Astrocyte (in vitro differentiated cells and primary cell): ENCODE data around the gene DNAAF2. TPM values are rescaled to one million over a fixed set of nuclear protein-coding genes. Genes with fewer than 3 reads are reported as not detected.

Experiments
- DNase-seq: peaks from one replicate; pipeline ENCODE4 v3.0.0-alpha.2; 2010; ENCODE audit warnings: low read depth
- FAIRE-seq: peaks from 2 replicates; lab custom pipeline; 2011; peaks lifted over from hg19 to GRCh38; lab: Jason Lieb, UNC
- H2AFZ ChIP-seq: 2 replicates; pipeline ENCODE4 v1.6.0; 2012; ENCODE audit warnings: low read depth, low read length, inconsistent platforms
- H3K27ac ChIP-seq: 2 replicates; pipeline ENCODE4 v1.5.1; 2011; ENCODE audit warnings: low read depth, low read length, inconsistent platforms
- H3K27me3 ChIP-seq: 2 replicates; pipeline ENCODE4 v1.6.0; 2011; ENCODE audit warnings: low read length, inconsistent platforms; ENCODE audit not compliant: insufficient read depth
- H3K36me3 ChIP-seq: 2 replicates; pipeline ENCODE4 v1.5.1; 2011; ENCODE audit warnings: low read length, inconsistent platforms; ENCODE audit not compliant: insufficient read depth
- H3K4me1 ChIP-seq: 2 replicates; pipeline ENCODE4 v1.5.1; 2011; ENCODE audit warnings: low read length, inconsistent platforms; ENCODE audit not compliant: insufficient read depth
- H3K4me2 ChIP-seq: 2 replicates; pipeline ENCODE4 v1.6.0; 2012; ENCODE audit warnings: low read length, inconsistent platforms
- H3K4me3 ChIP-seq: 2 replicates; pipeline ENCODE4 v1.5.1; 2011; ENCODE audit warnings: low read depth, mild to moderate bottlenecking, low read length, inconsistent platforms; ENCODE audit not compliant: insufficient read depth
- H3K79me2 ChIP-seq: 2 replicates; pipeline ENCODE4 v1.6.0; 2012; ENCODE audit warnings: mild to moderate bottlenecking, low read length, inconsistent platforms; ENCODE audit not compliant: insufficient read depth
- H3K9ac ChIP-seq: 2 replicates; pipeline ENCODE4 v1.6.0; 2012; ENCODE audit warnings: mild to moderate bottlenecking, low read length, inconsistent platforms
- H3K9me3 ChIP-seq: 2 replicates; pipeline ENCODE4 v1.5.1; 2012; ENCODE audit warnings: low read depth, mild to moderate bottlenecking, low read length, inconsistent platforms; ENCODE audit not compliant: insufficient read depth
- H4K20me1 ChIP-seq: 2 replicates; pipeline ENCODE4 v1.6.0; 2012; ENCODE audit warnings: low read length, inconsistent platforms; ENCODE audit not compliant: insufficient read depth
- H3K27ac Mint-ChIP-seq: one replicate; pipeline ENCODE4 v1.8.0; 2021; ENCODE audit warnings: mild to moderate bottlenecking, mixed read lengths; ENCODE audit not compliant: unreplicated experiment
- H3K27me3 Mint-ChIP-seq: one replicate; pipeline ENCODE4 v1.8.0; 2021; ENCODE audit warnings: low read depth, mixed read lengths; ENCODE audit not compliant: unreplicated experiment
- H3K36me3 Mint-ChIP-seq: one replicate; pipeline ENCODE4 v1.8.0; 2021; ENCODE audit warnings: low read depth, mixed read lengths; ENCODE audit not compliant: unreplicated experiment
- H3K4me1 Mint-ChIP-seq: one replicate; pipeline ENCODE4 v1.8.0; 2021; ENCODE audit warnings: low read depth, mixed read lengths; ENCODE audit not compliant: unreplicated experiment
- H3K4me3 Mint-ChIP-seq: one replicate; pipeline ENCODE4 v1.8.0; 2021; ENCODE audit warnings: mild to moderate bottlenecking, moderate library complexity, mixed read lengths; ENCODE audit not compliant: unreplicated experiment
- H3K9me3 Mint-ChIP-seq: one replicate; pipeline ENCODE4 v1.8.0; 2021; ENCODE audit warnings: mild to moderate bottlenecking, mixed read lengths; ENCODE audit not compliant: unreplicated experiment
- CTCF ChIP-seq: IDR thresholded peaks from 2 replicates; pipeline ENCODE4 v1.5.1; 2011; ENCODE audit warnings: low read depth, mild to moderate bottlenecking, inconsistent platforms, low read length, moderate library complexity; ENCODE audit not compliant: insufficient read depth
- EZH2 ChIP-seq: IDR thresholded peaks from 2 replicates; pipeline ENCODE4 v1.6.1; 2012; ENCODE audit warnings: mild to moderate bottlenecking, low read length, inconsistent platforms; ENCODE audit not compliant: insufficient read depth
- total RNA-seq: library from RNA; stranded (reverse); gene quantifications from 2 replicates; pipeline ENCODE4 v1.2.1, GENCODE V29; 2021

The DNAAF2 gene
- total RNA-seq, 1 donor from 2014 or later, result 10.7 TPM

GRCh38 chr14:49589387-49589786 lies 45.7 kb downstream of the DNAAF2 start:
- no peak overlapping the region for H3K9ac ChIP-seq
- H3K27ac ChIP-seq, result no peak overlapping the region
- no peak overlapping the region for H2AFZ ChIP-seq
- Mint-ChIP-seq H3K9me3 (no peaks in the 10 kb centered on the region), H3K4me3 (peak overlapping the region; percentile 29), H3K36me3 (peaks cover 7% of the 10 kb centered on the region), H3K27me3 (no peaks in the 10 kb centered on the region), H3K4me1 (no peaks in the 10 kb centered on the region), H3K27ac (no peak overlapping the region)
- peaks cover 18% of the 10 kb centered on the region for H3K79me2 ChIP-seq
- H3K4me2 ChIP-seq, result no peak overlapping the region
- no peak overlapping the region for H3K4me3 ChIP-seq
- H4K20me1 ChIP-seq, result peaks cover 16% of the 10 kb centered on the region
- DNase-seq (no peak), FAIRE-seq (no peak)
- peaks cover 1% of the 10 kb centered on the region for H3K36me3 ChIP-seq
- no peaks in the 10 kb centered on the region for H3K27me3 ChIP-seq
- no peak for TF ChIP-seq CTCF
- no peak for TF ChIP-seq EZH2
- no peaks in the 10 kb centered on the region for H3K9me3 ChIP-seq
- H3K4me1 ChIP-seq, result peaks cover 6% of the 10 kb centered on the region

- Mint-ChIP-seq H3K27ac (peak overlapping the region; percentile 97), H3K27me3 (no peaks in the 10 kb centered on the region), H3K36me3 (peaks cover 22% of the 10 kb centered on the region), H3K9me3 (no peaks in the 10 kb centered on the region), H3K4me1 (peaks cover 17% of the 10 kb centered on the region), H3K4me3 (peak overlapping the region; percentile 93)
- H3K4me1 ChIP-seq, result peaks cover 8% of the 10 kb centered on the region
- H3K9me3 ChIP-seq, result no peaks in the 10 kb centered on the region
- H2AFZ ChIP-seq, result no peak overlapping the region
- peak overlapping the region; percentile 57 for H3K4me2 ChIP-seq
- H3K9ac ChIP-seq, result no peak overlapping the region
- peaks cover 41% of the 10 kb centered on the region for H4K20me1 ChIP-seq
- peaks cover 44% of the 10 kb centered on the region for H3K79me2 ChIP-seq
- TF ChIP-seq EZH2 (no peak), CTCF (peak; percentile 92)
- peaks cover 24% of the 10 kb centered on the region for H3K36me3 ChIP-seq
- no peak overlapping the region for H3K4me3 ChIP-seq
- DNase-seq (peak; percentile 62), FAIRE-seq (no peak)
- H3K27me3 ChIP-seq, result no peaks in the 10 kb centered on the region
- no peak overlapping the region for H3K27ac ChIP-seq
Measured at GRCh38 chr14:49586673-49587460, 48.2 kb downstream of the DNAAF2 start.
